Epithelial cell of proximal tubule (primary cell): ENCODE results near the gene AKT1. TPM values are rescaled to one million over a fixed set of nuclear protein-coding genes. Genes with fewer than 3 reads are reported as not detected.

Experiments used
- DNase-seq: peaks from one replicate; pipeline ENCODE4 v3.0.0-alpha.2; 2011; ENCODE audit warnings: low read depth
- H3K4me3 ChIP-seq: 2 replicates; pipeline ENCODE4 v1.5.1; 2011; ENCODE audit warnings: low read depth, mild to moderate bottlenecking, low read length
- total RNA-seq: library from RNA; depleted of rRNA; stranded (reverse); fragments of >200 nt; gene quantifications from 2 replicates; pipeline ENCODE4 v1.2.3, GENCODE V29; 2015
- TF ChIP-seq, protein P1 (sequence below): conservative IDR thresholded peaks from 2 replicates; pipeline ENCODE4 v1.5.1; 2012; ENCODE audit warnings: low read depth, mild to moderate bottlenecking, low read length

Gene AKT1
- total RNA-seq, 1 donor from 2014 or later: 162 TPM

DNA sequence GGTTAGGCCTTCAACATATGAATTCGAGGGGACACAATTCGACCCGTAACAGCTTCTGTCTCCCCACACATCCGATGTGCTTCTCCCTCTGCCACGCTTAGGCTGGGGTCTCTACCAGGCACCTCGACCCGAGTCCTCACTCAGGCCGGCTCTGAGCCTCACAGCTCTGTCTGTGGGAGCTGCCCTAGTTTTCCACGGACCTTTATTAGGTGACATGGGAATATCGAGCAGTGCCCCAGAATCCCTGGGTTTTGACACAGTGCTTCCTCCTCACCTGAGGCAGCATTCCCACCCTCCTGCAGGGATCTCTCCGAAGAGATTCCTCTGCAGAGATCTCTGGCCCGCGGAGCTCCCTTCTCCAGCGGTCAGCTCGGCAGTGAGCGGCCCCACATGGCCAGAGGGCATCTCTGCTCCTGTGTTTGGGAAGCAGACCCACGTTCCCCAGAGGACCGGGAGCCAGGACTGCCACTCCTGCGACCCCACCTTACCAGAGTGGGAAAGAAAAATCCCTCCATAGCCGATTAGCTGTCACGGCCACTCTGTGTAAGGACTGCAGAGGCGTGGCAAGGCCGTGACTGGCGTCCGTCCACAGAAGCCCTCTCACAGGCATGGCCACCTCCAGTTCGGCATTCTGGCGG, 26.5 kb upstream of the AKT1 start:
- H3K4me3 ChIP-seq: no peak overlapping the region
- TF ChIP-seq, protein P1, sequence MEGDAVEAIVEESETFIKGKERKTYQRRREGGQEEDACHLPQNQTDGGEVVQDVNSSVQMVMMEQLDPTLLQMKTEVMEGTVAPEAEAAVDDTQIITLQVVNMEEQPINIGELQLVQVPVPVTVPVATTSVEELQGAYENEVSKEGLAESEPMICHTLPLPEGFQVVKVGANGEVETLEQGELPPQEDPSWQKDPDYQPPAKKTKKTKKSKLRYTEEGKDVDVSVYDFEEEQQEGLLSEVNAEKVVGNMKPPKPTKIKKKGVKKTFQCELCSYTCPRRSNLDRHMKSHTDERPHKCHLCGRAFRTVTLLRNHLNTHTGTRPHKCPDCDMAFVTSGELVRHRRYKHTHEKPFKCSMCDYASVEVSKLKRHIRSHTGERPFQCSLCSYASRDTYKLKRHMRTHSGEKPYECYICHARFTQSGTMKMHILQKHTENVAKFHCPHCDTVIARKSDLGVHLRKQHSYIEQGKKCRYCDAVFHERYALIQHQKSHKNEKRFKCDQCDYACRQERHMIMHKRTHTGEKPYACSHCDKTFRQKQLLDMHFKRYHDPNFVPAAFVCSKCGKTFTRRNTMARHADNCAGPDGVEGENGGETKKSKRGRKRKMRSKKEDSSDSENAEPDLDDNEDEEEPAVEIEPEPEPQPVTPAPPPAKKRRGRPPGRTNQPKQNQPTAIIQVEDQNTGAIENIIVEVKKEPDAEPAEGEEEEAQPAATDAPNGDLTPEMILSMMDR: no peak
- no peak for DNase-seq

DNA sequence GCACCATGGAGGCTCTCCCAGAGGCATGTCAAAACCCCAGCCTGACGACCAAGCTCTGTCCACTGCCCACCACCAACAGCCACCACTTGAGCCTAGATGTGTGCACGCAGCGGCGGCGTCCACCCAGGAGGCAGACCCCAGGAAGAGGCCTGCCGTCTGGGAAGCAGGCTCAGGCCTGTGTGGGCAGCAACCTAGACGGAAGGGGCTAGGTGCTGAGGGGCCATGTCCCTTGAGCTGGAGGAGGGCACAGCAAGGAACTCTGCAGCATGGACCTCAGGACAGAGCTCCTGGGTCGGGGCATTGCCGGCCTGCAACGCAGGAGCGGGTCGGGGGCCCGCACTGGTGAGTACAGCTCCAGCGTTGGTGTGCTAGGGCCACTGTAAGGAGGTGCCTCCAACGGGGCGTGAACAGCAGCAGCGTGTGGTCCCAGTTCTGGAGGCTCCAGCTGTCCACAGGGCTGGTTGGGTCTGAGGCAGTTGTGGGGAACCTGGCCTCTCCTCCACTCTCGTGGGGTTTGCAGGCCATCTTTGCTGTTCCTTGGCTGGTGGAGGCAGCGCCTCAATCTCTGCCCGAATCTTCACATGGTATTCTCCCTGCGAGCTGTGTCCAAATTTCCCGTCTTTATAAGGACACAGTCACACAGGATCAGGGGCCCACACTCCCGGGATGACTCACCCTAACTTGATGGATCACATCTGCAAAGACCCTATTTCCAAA, 25.8 kb upstream of the AKT1 start:
- no peak overlapping the region for H3K4me3 ChIP-seq
- TF ChIP-seq, protein P1: no peak
- no peak for DNase-seq

DNA sequence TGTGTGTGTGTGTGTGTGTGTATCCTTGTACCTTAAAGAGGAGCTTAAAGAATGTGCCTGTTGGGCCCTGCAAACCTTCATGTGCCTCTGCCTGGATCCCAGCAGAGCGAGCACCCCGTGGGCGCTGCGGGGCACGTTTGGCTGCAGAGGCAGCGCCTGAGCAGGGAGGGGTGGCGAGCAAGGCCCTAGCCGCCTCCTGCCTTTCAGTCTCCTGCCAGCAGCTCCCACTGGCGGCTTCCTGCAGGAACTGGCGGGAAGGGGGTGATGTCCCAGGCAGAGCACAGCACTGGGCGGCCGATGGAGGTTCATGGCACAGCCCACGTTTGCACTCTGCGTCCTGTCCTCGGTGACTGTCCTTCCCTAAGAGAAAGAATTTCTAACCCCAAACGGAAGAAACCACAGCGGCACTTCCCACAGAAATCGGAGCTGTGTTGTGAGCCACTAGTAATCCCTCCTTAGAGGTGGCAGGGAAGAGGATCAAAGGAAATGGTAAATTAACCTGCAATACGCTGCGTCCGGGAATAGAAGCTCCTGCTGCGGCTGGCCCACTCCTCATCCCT, 25.2 kb upstream of the AKT1 start:
- no peak overlapping the region for H3K4me3 ChIP-seq
- TF ChIP-seq, protein P1: peak; percentile 52
- no peak for DNase-seq

DNA sequence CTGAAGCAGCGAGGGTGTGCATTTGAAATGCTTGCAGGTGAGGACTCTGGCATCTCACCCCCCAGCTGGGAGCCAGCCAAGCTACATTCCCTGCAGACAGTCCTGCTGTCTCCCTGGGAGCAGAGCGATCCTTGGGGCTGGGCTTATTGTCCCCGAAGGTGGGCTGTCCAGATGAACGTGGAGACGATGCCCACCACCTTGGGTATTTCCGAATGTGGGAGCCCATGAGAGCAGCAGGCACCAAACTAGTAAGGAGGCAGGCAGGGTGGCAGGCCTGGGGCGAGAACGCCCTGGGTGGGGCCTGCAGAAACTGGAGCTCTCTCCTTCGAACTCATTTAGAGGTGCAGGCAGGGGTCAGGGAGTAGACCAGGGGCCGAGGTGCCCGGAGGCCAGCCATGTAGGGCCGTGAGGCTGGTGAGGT, 23.8 kb upstream of the AKT1 start:
- H3K4me3 ChIP-seq: no peak overlapping the region
- no peak for DNase-seq
- TF ChIP-seq, protein P1: no peak

DNA sequence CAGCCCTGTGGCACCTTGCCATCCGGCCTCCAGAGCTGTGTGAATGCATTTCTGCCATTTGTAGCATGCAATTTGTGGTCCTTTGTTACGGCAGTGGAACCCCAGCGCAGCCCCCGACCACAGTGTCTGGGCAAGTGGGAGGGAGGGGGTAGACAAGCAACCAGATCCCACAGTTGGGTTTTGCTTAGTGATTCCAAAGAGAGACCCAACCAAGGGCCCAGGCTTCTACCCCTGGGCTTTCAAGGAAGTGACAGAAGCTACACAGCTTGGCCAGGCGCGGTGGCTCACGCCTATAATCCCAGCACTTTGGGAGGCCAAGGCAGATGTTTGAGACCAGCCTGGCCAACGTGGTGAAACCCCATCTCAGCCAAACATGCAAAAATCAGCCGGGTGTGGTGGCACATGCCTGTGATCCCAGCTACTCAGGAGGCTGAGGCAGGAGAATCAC, 23.2 kb upstream of the AKT1 start:
- TF ChIP-seq, protein P1: no peak
- DNase-seq: no peak
- H3K4me3 ChIP-seq: no peak overlapping the region

DNA sequence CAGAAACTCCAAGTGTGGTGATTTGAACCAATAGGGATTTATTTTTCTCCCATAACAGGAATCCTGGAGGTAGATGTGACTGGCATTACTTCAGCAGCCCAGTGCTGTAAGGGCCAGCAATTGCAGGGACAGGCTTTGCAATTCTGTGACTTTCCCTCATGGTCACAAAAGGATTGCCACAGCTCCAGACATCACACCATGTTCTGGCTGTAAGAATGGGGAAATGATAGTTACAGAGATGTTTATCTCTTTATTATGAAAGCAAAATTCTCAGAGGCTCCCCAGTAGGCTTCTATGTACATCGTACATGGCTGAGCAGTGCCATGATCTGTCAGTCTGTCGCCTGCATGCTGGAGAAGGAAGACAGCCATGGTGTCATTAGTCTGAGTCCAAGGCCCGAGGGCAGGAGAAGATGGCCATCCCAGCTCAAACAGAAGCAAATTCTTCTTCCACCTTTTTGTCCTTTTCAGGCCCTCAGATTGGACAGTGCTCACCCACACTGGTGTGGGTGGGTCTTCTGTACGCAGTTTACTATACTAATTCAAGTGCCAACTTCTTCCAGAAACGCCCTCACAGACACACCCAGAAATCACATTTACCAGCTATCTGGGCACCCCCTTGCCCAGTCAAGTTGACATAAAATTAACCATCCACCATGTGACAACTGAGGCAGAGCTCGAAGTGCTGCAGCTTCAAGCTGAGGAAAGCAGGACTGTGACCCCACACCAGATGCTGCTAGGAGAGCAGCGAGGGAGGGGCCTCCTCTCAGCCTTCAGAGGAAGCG, 22.6 kb upstream of the AKT1 start:
- TF ChIP-seq, protein P1: no peak
- no peak overlapping the region for H3K4me3 ChIP-seq
- no peak for DNase-seq
